H9 (cell line): ENCODE measurements around the gene TTC32. TPM values are rescaled to one million over a fixed set of nuclear protein-coding genes. Genes with fewer than 3 reads are reported as not detected.

Experiments used
- DNase-seq: peaks from one replicate; pipeline ENCODE4 v3.0.0-alpha.2; 2017
- H2AFZ ChIP-seq: one replicate; pipeline ENCODE4 v1.6.1; 2013; ENCODE audit warnings: mild to moderate bottlenecking, low read length, control low read depth, moderate library complexity
- H2AK5ac ChIP-seq: 2 replicates; pipeline ENCODE4 v1.6.1; 2013; ENCODE audit warnings: low read length, control low read depth, mixed read lengths; ENCODE audit not compliant: insufficient read length
- H2BK120ac ChIP-seq: one replicate; pipeline ENCODE4 v1.6.1; 2013; ENCODE audit warnings: low read depth, mild to moderate bottlenecking, low read length, control low read depth, inconsistent platforms; ENCODE audit not compliant: poor library complexity, severe bottlenecking
- H2BK12ac ChIP-seq: 2 replicates; pipeline ENCODE4 v1.6.1; 2013; ENCODE audit warnings: low read length, control low read depth, mixed read lengths, low read depth; ENCODE audit not compliant: insufficient read length
- H2BK15ac ChIP-seq: 2 replicates; pipeline ENCODE4 v1.6.1; 2013; ENCODE audit warnings: low read depth, low read length, control low read depth
- H2BK20ac ChIP-seq: one replicate; pipeline ENCODE4 v1.6.1; 2013; ENCODE audit warnings: low read depth, mild to moderate bottlenecking, low read length, control low read depth, inconsistent platforms; ENCODE audit not compliant: poor library complexity, severe bottlenecking
- H2BK5ac ChIP-seq: 2 replicates; pipeline ENCODE4 v1.6.1; 2013; ENCODE audit warnings: low read length, control low read depth, mixed read lengths; ENCODE audit not compliant: insufficient read length
- H3K14ac ChIP-seq: 2 replicates; pipeline ENCODE4 v1.6.1; 2013; ENCODE audit warnings: low read length, control low read depth; ENCODE audit not compliant: insufficient read depth
- H3K18ac ChIP-seq: 2 replicates; pipeline ENCODE4 v1.6.1; 2013; ENCODE audit warnings: low read depth, mild to moderate bottlenecking, mixed read lengths, low read length, control low read depth; ENCODE audit not compliant: insufficient read length
- H3K23ac ChIP-seq: 2 replicates; pipeline ENCODE4 v1.6.1; 2013; ENCODE audit warnings: low read length, control low read depth, mixed read lengths, low read depth; ENCODE audit not compliant: insufficient read length
- H3K23me2 ChIP-seq: 2 replicates; pipeline ENCODE4 v1.6.1; 2013; ENCODE audit warnings: low read depth, mild to moderate bottlenecking, mixed read lengths, low read length, control low read depth; ENCODE audit not compliant: insufficient read length, poor library complexity, severe bottlenecking
- H3K27ac ChIP-seq: 2 replicates; pipeline ENCODE4 v1.5.1; 2013; ENCODE audit warnings: low read length, control low read depth, mixed read lengths, low read depth; ENCODE audit not compliant: insufficient read length
- H3K27me3 ChIP-seq: 2 replicates; pipeline ENCODE4 v1.6.1; 2013; ENCODE audit warnings: low read length, control low read depth, inconsistent platforms; ENCODE audit not compliant: insufficient read depth
- H3K4ac ChIP-seq: 2 replicates; pipeline ENCODE4 v1.6.1; 2013; ENCODE audit warnings: low read depth, mild to moderate bottlenecking, control low read depth, inconsistent platforms, low read length, moderate library complexity
- H3K4me1 ChIP-seq: 2 replicates; pipeline ENCODE4 v1.6.1; 2013; ENCODE audit warnings: low read length, control low read depth, inconsistent platforms; ENCODE audit not compliant: insufficient read depth
- H3K4me2 ChIP-seq: 2 replicates; pipeline ENCODE4 v1.6.1; 2013; ENCODE audit warnings: low read length, control low read depth, mixed read lengths; ENCODE audit not compliant: insufficient read length, insufficient read depth
- H3K56ac ChIP-seq: 2 replicates; pipeline ENCODE4 v1.6.1; 2013; ENCODE audit warnings: low read depth, mild to moderate bottlenecking, mixed read lengths, low read length, control low read depth; ENCODE audit not compliant: insufficient read length
- H3K79me1 ChIP-seq: 2 replicates; pipeline ENCODE4 v1.6.1; 2013; ENCODE audit warnings: low read depth, mild to moderate bottlenecking, moderate library complexity, low read length, control low read depth, inconsistent platforms; ENCODE audit not compliant: insufficient read depth, poor library complexity, severe bottlenecking
- H3K79me2 ChIP-seq: 2 replicates; pipeline ENCODE4 v1.6.1; 2013; ENCODE audit warnings: low read length, control low read depth, inconsistent platforms; ENCODE audit not compliant: insufficient read depth
- H3K9ac ChIP-seq: 2 replicates; pipeline ENCODE4 v1.6.1; 2013; ENCODE audit warnings: low read length, control low read depth, mixed read lengths; ENCODE audit not compliant: insufficient read length; ENCODE audit errors: extremely low read depth
- H3K9me3 ChIP-seq: one replicate; pipeline ENCODE4 v1.6.1; 2013; ENCODE audit warnings: low read depth, low read length, inconsistent platforms; ENCODE audit not compliant: control insufficient read depth
- H3T11ph ChIP-seq: one replicate; pipeline ENCODE4 v1.6.1; 2013; ENCODE audit warnings: mild to moderate bottlenecking, low read length, control low read depth, inconsistent platforms
- H4K20me1 ChIP-seq: one replicate; pipeline ENCODE4 v1.6.1; 2013; ENCODE audit not compliant: control insufficient read depth, insufficient read length, insufficient read depth
- H4K5ac ChIP-seq: 2 replicates; pipeline ENCODE4 v1.6.1; 2013; ENCODE audit warnings: low read depth, mild to moderate bottlenecking, mixed read lengths, low read length, control low read depth; ENCODE audit not compliant: insufficient read length
- H4K8ac ChIP-seq: replicated peaks from 2 replicates; pipeline ENCODE4 v1.6.1; 2013; ENCODE audit warnings: low read length, control low read depth, mixed read lengths, low read depth; ENCODE audit not compliant: insufficient read length
- H4K91ac ChIP-seq: 2 replicates; pipeline ENCODE4 v1.6.1; 2013; ENCODE audit warnings: low read depth, mild to moderate bottlenecking, moderate library complexity, mixed read lengths, low read length, control low read depth; ENCODE audit not compliant: insufficient read length
- H3K27ac Mint-ChIP-seq, 3 experiments: 2 replicates in 2 of 3; 3 replicates in 1 of 3; pipeline ENCODE4 v1.8.0; 2020 to 2021; ENCODE audit warnings: mixed read lengths in 3 of 3, mild to moderate bottlenecking in 1 of 3, moderate library complexity in 1 of 3
- H3K27me3 Mint-ChIP-seq: 2 replicates; pipeline ENCODE4 v1.8.0; 2021; ENCODE audit warnings: low read depth, mild to moderate bottlenecking, moderate library complexity, mixed read lengths
- H3K36me3 Mint-ChIP-seq, 3 experiments: 2 replicates in 2 of 3; 3 replicates in 1 of 3; pipeline ENCODE4 v1.8.0; 2020 to 2021; ENCODE audit warnings: low read depth in 3 of 3, mixed read lengths in 3 of 3; ENCODE audit not compliant: insufficient read depth in 1 of 3
- H3K4me1 Mint-ChIP-seq, 2 experiments: 2 replicates each; pipeline ENCODE4 v1.8.0; 2020; ENCODE audit warnings: mixed read lengths in 2 of 2
- H3K4me3 Mint-ChIP-seq, 2 experiments: 2 replicates in 1 of 2; 3 replicates in 1 of 2; pipeline ENCODE4 v1.8.0; 2020 to 2021; ENCODE audit warnings: mild to moderate bottlenecking in 2 of 2, mixed read lengths in 2 of 2, moderate library complexity in 1 of 2
- H3K9me3 Mint-ChIP-seq, 2 experiments: 2 replicates in 1 of 2; 3 replicates in 1 of 2; pipeline ENCODE4 v1.8.0; 2020; ENCODE audit warnings: mild to moderate bottlenecking in 2 of 2, mixed read lengths in 2 of 2, moderate library complexity in 1 of 2
- CTCF ChIP-seq: fragments of 200-600 bp; sonication (generic); conservative IDR thresholded peaks from 3 replicates; pipeline ENCODE4 v1.8.0; 2021; ENCODE audit warnings: antibody characterized with exemption, mild to moderate bottlenecking
- WGBS: extraction: QIAGEN DNeasy Blood & Tissue Kit; methylation state at CpG from one replicate; pipeline ENCODE4 v1.1.7; 2013; ENCODE audit warnings: missing lambda C conversion rate, low lambda C conversion rate, mixed read lengths; ENCODE audit not compliant: insufficient read length; ENCODE audit errors: extremely low coverage; 5-methylcytosine and 5-hydroxymethylcytosine counted together
- total RNA-seq: library from RNA; stranded (reverse); gene quantifications from 2 replicates; pipeline ENCODE4 v1.2.1, GENCODE V29; 2021

The TTC32 gene
- total RNA-seq, 1 experiment from 2014 or later, result 8.9 TPM

GRCh38 chr2:19899985-19900930 is 1.5 kb downstream of the TTC32 start:
- peak overlapping the region; percentile 97 for H3K9ac ChIP-seq

More at GRCh38 chr2:19899985-19900930, 1.5 kb downstream of the TTC32 start:
- H3K4me2 ChIP-seq, result peak overlapping the region; percentile 61
- H3K14ac ChIP-seq, result no peak overlapping the region
- Mint-ChIP-seq H3K4me3 (peak overlapping the region; percentile 98 to 99), H3K9me3 (no peaks in the 10 kb centered on the region), H3K4me1 (peaks cover 18 to 19% of the 10 kb centered on the region in 2 experiments), H3K36me3 (no peaks in the 10 kb centered on the region), H3K27ac (peak overlapping the region in 1 of 3 experiments; percentile 45; a peak in 3 of 7 replicates), H3K27me3 (no peaks in the 10 kb centered on the region)
- no peak for DNase-seq
- no peaks in the 10 kb centered on the region for H4K20me1 ChIP-seq
- H3K18ac ChIP-seq, result no peak overlapping the region
- H3K23me2 ChIP-seq, result peaks cover 2% of the 10 kb centered on the region
- no peak overlapping the region for H3K23ac ChIP-seq
- H3K27me3 ChIP-seq, result no peaks in the 10 kb centered on the region
- no peak overlapping the region for H4K91ac ChIP-seq
- no peak overlapping the region for H3K27ac ChIP-seq
- no peak overlapping the region for H4K5ac ChIP-seq
- no peak overlapping the region for H2AK5ac ChIP-seq
- H2BK5ac ChIP-seq, result no peak overlapping the region
- H2BK12ac ChIP-seq, result no peak overlapping the region
- peaks cover 6% of the 10 kb centered on the region for H3K79me1 ChIP-seq
- no peaks in the 10 kb centered on the region for H3K9me3 ChIP-seq
- no peak overlapping the region for H4K8ac ChIP-seq
- no peak overlapping the region for H3K56ac ChIP-seq
- no peak overlapping the region for H2BK120ac ChIP-seq
- no CpG with 5 or more reads among the region's 11 CpGs for WGBS
- H2BK15ac ChIP-seq, result no peak overlapping the region
- H3K4ac ChIP-seq, result no peak overlapping the region
- no peak overlapping the region for H3T11ph ChIP-seq
- no peaks in the 10 kb centered on the region for H3K4me1 ChIP-seq
- H2AFZ ChIP-seq, result no peak overlapping the region
- TF ChIP-seq CTCF, result no peak
- peaks cover 5% of the 10 kb centered on the region; the same call in 1 of the 2 replicates for H3K79me2 ChIP-seq
- H2BK20ac ChIP-seq, result no peak overlapping the region
